ENCODE results near the gene DICER1.
A peak's percentile ranks its signal among the peaks of the same experiment; 100 is the strongest.

Gene DICER1

DNA sequence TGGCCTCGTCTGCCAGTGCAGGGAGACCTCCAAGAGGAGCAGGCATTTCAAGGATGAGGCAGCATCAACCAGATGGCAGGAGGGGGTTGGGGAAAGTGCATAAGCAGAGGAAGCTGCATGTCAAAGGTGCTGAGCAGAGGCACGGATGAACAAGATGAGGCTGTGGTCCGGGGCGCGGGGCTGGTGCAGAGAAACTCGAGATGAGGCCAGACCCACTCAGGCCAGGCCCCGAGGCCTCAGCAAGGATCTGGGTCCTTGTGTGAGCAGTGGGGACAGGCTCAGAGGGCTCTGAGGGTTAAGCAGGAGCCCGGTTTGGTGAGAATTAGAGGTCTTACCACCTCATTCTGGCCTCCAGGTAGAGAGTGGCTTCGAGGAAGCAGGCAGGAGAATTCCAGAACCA, 98.8 kb downstream of the DICER1 start:
- DNase-seq (ENCODE audit: low read depth): no peak

DNA sequence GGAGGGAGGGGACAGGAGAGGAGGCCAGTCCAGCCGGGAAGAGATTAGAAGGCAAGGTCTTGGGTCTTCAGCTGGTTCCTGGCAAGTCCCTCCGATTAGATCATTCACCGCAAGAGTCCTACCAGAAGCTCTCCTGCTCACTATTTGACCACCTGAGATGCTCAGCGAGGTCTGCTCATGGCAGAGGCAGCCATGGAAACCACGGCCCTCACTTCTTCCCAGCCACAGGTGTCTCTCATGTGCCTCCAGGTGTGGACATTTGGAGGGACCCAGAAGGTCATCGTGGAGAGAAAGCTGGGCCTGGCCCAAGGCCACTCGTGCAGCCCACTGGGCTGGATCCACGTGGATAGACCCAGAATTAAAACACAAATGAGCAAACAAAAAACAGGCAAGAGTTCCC, 99.5 kb downstream of the DICER1 start:
- no peak for DNase-seq (ENCODE audit: low read depth)

DNA sequence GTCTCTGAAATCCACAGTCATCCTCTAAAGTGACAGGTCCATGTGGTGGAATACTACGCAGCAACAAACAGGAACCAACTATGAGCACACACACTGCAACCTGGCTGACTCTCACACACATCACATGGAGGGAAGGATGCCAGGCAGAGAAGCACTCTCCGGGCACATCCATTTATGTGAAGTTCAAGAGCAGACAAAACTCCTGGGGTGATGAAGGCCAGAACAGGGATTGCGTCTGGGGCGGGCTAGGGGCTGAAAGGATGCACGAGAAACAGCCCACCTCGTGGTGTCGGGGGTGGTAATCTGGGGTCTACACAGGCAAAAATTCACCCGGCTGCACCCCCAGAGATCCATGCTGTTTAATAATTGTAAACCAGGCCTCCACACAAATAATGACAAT, 100.2 kb downstream of the DICER1 start:
- no peak for DNase-seq (ENCODE audit: low read depth)

DNA sequence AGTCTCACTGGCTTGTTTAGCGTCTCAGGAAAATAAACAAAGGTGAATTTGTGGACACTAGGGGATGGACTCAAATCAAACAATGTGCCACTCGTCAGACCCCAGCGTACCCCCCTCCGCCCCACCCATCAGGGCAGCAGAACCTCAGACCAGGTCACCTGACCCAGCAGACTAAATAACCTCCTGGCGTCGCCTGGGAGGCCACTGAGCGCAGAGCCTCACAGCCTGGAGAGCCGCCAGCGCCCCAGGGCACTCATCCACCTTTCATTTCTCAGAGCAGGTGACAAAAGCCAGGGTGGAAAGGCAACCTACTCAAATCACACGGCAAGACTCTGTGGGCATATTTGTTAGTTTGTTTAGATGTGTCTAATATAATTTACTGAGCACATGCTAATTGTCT, 100.9 kb downstream of the DICER1 start:
- DNase-seq (ENCODE audit: low read depth): no peak

DNA sequence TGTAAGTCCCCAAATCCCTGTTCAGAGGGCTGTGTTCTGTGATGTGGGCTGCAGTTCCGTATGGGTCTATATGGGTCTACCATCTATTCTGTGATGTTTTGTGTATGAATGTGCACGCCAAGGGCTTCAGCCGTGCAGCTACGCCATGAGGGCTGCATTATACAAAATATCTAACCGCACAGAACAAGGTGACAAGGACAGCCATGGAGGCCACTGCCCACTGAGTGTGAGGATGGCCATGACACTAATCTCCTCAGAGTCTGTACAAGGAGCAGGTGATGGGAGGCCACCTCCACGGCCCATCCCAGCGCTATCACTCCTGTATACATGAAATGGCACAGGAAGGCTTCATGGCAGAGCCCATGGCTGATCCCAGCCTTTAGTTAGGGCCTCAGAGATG, 102.0 kb downstream of the DICER1 start:
- no peak for DNase-seq (ENCODE audit: low read depth)

DNA sequence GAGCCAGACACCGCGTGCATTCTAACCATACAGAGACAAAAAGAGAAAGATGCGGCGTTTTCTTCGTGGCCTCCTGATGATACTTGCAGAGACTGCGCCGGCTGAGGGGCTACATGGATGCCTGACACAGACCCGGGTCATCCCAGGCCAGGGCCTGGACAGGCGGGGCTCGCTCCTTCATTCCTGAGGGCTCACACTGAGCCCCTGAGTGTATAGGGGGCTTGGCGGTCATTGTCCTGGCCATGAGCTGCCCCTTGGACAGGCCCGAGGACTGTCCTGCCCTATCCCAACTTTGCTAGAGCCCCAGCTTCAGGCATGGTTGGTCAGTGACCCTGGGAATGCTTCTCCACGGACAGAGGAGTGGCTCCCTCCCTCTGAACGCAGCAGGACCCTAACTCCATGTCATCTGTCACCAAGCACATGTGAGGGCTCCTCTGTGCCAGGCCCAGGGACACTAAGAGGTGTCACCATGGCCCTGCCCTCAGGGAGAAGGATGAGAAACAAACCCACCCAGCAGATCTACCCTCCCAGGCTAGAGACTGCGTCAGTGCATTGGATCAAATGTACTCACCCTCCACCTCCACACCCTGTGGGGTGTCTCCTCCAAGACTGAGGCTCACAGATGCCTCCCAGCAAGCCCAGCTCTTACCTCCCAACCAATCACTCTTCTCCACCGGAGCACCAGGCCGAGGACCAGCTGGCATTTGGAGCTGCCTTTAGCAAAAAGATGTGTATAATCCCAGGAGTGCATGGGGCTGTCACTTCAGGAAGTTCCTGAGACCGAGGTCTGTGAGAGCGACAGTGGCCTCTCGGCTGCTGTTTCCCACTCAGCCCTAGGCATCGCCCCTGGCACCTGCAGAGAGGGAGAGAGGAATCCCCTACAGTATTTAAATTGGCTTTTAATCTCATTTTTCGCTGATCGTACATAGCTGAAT, 102.7 kb downstream of the DICER1 start:
- DNase-seq (ENCODE audit: low read depth): no peak

DNA sequence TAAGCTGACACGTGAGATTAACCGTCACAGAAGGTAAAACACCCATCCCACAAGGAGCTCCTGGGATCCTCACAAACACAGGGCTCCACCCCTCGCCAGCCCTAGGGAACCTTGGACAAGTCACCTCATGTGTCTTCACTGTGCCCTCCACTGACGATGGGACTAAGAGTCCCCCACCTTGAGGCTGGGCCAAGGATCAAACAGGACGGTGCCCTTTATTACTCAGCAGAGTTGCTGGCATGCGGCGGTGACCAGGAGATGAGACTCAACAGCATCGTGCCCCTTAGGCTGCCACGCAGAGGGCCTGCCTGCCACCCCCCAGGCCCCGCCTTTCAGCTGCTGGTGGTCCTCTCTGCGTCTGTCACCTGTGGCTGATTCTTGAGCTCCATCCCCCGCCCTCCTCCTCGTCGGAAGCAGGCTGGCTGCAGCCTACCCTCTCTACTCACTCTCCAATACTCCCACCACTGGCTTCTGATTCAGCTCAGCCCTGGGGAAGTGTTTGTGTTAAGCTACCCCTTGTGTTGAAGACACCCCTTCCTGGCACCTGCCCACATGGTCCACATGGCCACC, 105.2 kb downstream of the DICER1 start:
- no peak for DNase-seq (ENCODE audit: low read depth)

DNA sequence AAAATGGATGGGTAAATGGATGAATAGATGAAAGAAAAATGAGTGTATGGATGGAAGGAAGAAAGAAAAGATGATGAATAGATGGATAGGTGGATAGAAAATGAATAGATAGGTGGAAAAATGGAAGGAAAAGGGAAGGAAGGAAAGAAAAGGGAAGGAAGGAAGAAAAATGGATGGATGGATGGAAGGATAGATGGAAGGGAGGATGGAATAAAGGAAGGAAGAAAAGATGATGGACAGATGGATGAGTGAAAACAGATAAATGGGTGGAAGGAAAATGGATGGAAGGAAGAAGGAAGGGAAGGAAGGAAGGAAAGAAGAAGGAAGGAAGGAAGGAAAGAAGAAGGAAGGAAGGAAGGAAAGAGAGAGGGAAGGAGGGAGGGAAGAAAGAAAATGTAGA, 107.4 kb downstream of the DICER1 start:
- DNase-seq (ENCODE audit: low read depth): no peak

DNA sequence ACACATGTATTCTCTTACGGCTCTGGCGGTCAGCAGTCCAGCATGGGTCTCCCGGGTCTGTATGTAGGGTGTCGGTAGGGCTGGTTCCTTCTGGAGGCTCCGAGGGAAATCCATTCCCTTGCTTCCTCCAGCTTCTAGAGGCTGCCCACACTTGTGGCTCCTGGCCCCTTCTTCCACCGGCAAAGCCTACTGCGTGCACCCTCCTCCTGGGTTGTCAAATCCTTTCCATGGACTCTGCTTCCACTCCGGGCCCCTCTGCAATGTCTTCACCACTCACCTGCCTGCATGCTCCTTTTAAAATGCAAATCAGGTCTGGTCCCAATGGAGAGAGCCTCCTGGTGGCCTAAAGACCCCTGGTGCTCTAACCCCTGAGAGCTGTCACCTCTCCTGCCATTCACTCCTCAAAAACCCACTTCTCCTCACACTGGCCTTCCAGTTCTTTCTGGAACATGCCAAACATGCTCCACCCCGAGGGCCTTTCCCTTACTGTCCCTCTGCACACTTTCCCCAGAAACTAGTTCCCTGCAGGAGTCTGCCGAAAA, 108.5 kb downstream of the DICER1 start:
- DNase-seq (ENCODE audit: low read depth): no peak

DNA sequence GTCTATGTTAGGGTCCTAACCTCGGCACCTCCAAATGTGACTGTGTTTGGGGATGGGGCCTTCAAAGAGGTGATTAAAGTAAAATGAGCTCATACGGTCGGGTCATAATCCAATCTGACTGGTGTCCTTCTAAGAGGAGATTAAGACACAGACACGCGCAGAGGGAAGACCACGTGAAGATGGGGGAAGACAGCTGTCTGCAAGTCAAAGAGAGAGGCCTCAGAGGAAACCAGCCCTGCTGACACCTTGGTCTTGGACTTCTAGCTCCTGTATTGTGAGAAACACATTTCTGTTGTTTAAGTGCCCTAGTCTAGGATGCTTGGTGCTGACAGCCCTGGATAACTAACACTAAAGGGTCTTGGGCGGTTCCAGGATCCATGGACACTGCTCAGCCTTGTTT, 109.6 kb downstream of the DICER1 start:
- no peak for DNase-seq (ENCODE audit: low read depth)

DNA sequence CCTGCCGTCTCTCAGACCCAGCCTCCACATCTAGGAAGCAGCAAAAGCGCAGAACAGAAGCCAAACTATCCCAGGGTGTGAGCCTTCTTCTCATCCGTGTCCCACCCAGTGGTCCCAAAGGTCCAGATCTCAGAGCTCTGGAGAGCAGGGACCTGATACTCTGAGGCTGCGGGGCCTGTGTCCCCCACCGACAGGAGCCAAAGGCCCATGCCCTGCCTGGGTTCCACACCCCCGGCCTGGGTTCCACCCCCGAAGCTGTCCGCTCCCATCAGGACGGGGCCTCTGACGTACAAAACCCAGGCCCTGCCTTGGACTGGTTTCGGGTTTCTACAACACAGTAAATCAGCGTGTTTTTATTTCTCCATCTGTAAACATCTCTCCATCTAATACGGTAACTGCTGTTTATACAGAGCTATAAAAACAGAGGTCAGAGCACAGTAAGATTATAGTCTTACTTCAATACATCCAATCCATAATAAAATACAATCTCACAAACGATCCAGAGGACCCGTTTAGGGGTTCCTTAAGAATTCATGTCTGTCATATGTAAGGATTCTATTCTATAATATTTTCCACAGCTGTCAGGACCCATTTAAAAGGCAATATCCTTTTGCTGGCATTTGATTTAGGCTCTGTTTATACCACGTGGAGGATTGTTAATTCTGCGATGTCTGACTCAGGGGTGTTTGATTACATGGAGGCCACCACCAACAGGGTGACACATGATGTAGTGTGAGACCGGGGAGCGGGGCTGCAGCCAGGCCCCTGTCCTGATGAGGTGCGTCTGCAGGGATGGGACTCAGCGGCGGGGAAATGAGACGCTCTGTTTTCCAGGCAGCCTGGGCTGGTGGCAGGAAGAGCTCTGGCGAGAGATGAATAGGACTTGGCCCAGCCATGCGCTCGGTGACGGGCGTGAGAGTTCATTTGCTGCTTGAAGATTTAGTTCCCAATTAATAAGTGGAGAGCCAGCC, 110.3 kb downstream of the DICER1 start:
- no peak for DNase-seq (ENCODE audit: low read depth)

DNA sequence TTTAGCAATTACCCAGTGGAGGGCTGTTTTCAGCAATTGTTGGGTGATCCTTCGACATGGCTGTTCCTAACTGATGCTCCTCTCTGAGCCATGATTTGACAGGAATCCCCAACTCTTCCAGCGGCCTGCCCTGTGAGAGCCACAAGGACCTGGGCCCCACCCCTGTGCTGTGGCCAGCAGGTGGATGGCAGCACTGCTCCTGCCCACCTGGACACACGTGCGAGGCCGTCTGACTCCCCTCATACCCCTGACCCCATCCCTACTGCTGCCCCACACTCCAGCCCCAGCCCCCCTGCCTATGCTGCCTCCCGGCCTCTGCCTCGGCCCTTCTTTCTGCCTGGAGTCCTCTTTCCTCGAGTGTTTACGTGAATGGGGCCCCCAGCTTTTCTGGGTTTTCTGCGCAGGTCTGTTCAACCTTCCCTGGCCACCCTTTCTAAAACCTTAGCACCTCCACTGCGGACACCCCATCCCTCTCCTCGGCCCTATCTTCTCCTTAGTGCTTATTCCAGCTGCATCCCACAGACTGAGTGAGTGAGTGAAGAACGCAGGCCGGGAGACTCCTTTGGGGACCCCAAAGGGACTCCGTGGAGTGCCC, 111.4 kb downstream of the DICER1 start:
- DNase-seq (ENCODE audit: low read depth): no peak

DNA sequence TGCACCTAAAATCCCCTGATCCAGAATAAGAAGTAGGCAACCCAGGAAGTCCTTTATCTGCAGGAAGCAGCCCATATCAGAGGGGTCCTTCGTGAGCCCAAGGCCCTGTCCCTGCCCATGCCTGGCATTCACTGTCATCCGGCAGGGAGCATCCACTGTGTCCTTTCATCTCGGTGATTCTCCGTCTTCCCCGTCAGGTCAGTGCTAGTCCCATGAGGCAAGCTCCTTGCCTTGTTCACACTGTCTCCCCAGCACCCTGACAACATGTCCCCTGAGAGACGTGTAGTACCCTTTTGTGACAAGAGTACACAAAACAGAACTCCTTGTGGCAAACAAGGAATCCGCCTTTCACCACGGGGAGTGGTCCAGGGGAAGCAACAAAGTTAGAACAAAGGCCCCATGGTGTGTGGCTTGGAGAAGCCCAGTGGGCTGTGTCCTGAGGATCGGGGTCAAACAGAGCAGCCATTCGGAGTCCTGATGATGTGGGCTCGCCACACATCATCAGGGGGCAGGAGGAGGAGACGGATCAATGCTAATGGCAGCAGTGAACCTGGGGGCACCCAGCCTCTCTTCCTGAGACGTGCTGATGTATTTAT, 112.1 kb downstream of the DICER1 start:
- DNase-seq (ENCODE audit: low read depth): no peak

DNA sequence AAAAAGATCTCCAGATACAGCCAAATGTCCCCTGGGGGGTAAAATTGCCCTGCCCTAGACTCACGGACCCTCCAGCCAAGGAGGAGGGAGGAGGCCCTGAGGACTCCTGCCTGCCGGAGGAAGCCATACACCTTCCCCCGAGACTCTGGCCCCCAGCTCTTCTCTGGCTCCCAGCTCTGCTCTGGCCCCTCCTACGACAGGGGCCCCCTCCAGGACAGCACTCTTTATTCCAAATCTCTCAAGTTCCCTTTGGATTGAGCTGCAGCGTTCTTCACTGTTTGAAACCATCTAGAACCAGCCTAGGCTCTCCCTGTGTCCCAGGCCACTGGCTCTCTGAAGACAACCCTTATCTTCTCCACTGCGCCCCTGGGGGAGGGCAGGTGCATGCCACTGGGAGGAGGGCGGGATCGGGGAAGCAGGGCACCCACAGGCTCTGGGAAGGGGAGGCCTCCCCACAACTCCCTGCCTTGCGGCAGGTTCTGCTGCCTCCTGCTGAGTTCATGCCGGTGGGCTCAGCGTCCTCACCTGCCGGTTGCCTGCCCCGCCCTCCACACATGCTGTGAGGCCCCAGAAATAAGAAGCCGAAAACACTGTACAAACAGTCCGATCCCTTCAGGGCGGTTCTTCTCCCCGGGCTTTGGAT, 112.7 kb downstream of the DICER1 start:
- no peak for DNase-seq (ENCODE audit: low read depth)

DNA sequence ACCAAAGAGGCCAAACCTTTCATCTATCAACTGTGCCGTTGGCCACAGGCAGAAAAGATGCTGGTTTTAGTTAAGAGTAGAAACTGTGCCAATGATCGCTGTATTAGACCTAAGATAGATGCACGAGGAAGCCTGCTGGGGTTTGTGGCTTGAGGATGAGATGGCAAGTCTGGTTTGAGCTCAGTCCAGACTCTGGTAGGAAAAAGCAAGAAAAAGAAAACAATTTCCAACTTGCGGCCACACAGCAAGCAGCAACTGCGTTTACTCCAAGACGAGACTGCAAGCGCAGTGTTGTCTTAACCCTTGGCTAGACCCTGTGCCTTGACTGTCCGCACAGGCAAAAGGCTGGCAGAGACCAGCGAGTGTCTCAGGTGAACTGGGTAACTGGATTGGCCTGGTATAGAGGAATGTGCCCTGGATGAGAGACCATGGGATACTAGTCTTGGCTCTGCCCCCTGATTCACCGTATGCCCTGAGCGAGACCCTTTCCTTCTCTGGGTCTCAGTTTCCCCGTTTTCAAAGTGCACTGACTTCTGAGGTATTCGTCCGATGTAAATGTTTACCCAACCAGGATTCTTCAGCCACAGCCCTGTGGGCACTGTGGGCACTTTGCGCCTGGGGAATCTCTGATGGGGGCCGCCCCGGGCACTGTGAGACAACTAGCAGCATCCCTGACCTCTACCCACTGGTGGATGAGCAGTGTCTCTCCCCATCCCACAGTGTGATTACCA, 113.4 kb downstream of the DICER1 start:
- DNase-seq (ENCODE audit: low read depth): peak; percentile 4

DNA sequence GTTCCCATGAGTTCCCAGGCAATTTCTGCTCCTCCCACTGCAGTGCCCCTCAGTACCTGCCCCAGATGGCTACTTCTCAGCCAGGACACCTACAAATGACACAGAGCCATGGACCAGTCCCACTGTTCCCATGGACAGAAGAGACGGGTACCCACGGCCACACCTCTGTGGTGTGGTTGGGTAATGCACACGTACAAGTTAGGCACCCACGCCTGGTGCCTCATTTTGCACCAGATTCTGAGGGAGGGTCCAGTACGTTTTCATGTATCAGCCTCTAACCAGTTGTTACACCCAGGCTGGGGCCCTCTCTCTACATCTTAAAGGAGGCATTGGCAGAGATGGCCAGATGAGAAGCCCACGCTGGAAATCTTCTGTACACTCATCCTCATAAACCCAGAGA, 114.0 kb downstream of the DICER1 start:
- DNase-seq (ENCODE audit: low read depth): no peak

DNA sequence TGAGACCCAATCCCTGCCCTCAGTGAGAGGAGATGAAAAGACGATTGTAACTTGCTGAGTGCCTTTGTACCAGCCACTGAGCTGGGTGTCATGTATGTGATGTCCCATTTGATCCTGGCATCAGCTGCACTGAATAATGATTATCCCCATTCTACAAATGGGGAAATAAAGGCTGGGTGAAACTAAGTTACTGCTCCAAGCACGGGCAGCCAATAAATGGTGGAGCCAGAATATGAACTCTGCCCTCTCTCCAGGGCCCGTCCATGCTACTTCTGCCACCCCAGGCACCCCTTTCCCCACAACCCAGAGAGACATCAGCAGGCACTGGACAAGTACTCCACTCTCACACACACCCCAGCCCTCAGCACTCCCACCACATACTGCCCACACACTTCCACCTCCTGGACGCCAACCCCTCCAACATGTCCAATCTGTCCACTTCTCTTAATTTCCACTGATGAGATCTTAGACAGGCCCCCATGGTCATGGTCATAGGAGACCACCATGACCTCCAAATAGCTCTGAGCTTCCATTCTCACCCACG, 115.8 kb downstream of the DICER1 start:
- no peak for DNase-seq (ENCODE audit: low read depth)

DNA sequence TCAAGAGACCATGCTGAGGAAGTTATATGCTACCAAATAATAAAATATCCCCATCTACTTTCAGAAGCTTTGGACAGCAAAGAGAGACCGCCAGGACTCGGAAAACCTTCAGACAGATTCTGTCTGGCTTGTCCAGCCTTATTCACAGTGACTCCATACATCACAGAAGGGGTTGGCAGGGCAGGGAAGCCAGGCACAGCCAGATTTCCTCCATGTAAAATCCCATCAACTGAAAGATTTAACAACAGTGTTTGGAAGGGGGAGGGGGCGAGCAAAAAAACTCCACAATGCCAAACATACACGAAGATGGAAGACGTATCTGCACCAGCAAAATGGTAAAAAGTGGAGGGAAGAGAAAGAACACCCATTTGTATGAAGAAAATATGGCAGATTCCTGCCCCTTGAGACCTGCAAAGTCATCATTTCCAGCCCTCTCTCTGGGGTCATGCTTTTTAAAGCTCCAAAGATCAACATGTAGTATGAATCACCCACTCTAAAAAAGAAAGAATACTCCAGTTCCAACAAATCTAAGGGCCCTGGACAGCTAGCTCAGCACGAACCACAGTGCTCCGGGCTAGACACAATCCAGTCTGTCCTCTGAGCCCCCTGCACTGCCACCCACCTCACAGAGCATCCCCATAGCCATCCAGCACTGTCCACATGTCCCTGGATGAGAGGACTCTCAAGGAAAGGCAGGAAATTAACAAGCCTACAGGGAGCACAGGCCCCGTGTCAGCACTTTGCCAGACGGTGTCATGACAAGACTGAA, 116.4 kb downstream of the DICER1 start:
- DNase-seq (ENCODE audit: low read depth): no peak

DNA sequence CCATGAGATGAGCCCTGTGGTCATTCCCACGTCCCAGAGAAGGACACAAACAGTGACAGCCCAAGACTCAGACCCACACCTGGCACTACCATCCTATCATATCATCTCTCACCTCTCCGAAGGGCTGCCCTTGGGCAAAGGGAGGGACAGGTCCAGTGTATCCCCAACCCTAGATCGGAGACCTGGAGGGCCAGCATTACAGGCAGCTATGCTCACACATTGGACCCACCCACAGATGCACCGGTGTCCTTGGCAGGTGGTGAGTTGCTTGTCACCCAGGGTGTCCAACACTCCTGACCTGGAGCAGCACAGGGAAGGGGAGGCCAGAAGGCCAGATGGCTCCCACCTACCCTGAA, 117.4 kb downstream of the DICER1 start:
- DNase-seq (ENCODE audit: low read depth): no peak
